Ectodermal cell (in vitro differentiated cells): ENCODE results near the gene STAT5A.
"Not testable (repeated sequence)": the region's sequence is repeated elsewhere in the genome, so short reads cannot be mapped to it uniquely, and the experiment has no call there.

Source experiments
- H3K27ac ChIP-seq: 2 replicates; pipeline ENCODE4 v1.7.0; 2013; ENCODE audit warnings: mild to moderate bottlenecking, low read depth, low read length; ENCODE audit not compliant: insufficient read depth, poor library complexity, severe bottlenecking
- H3K27me3 ChIP-seq: 2 replicates; pipeline ENCODE4 v1.7.0; 2013; ENCODE audit warnings: mild to moderate bottlenecking, low read length; ENCODE audit not compliant: insufficient read depth, control insufficient read depth, poor library complexity, severe bottlenecking
- H3K36me3 ChIP-seq: one replicate; pipeline ENCODE4 v1.7.0; 2013; ENCODE audit warnings: low read length; ENCODE audit not compliant: control insufficient read depth, insufficient read depth
- H3K4me1 ChIP-seq: one replicate; pipeline ENCODE4 v1.7.0; 2013; ENCODE audit warnings: low read length; ENCODE audit not compliant: control insufficient read depth, insufficient read depth
- H3K4me3 ChIP-seq: 2 replicates; pipeline ENCODE4 v1.7.0; 2013; ENCODE audit warnings: low read depth, low read length, control low read depth; ENCODE audit not compliant: insufficient read depth
- H3K9me3 ChIP-seq: 2 replicates; pipeline ENCODE4 v1.7.0; 2013; ENCODE audit warnings: mild to moderate bottlenecking, low read length, moderate library complexity; ENCODE audit not compliant: control insufficient read depth
- WGBS, 2 experiments: methylation state at CpG; one replicate each; pipeline ENCODE4 v1.1.7; 2013; ENCODE audit warnings: missing lambda C conversion rate in 2 of 2; 5-methylcytosine and 5-hydroxymethylcytosine counted together

The STAT5A gene

DNA sequence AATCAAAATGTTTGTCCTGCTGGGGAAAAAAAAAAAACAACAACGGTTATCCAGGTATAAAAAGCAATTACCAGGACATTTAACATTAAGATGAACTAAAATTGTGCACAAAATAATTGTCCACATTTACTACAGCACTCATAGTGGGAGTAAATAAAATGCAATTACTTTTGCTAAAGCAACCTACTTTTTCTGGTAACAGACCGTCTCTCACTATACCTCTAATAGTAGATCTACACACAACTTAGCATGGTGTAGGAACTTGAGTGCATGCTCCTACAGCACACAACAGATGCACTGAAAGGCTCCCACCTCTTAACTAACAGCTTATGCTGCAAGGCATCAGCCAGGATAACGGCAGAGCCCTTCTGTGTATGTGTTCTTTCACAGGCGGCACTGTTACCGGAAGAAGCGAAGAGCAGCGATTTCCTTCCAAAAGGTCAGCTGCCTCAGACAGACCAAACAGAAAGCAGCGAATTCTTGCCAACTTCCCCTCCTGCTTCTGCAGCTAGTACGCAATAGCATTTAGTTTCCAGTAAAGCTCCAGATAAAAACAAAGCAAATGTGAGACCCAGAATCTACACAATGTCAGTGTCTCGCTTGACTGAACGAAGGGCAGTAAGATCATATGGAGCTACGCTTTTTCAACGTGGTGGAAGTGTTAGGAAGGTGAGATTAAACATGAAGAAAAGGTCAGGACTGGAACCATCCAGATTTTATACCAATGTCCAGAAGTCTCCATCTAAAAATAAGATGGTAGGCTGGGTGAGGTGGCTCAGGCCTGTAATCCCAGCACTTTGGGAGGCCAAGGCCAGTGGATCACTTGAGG is 39.7 kb upstream of the STAT5A start:
- Histone ChIP-seq H3K27me3 (no peaks in the 10 kb centered on the region), H3K27ac (no peak overlapping the region), H3K4me1 (no peaks in the 10 kb centered on the region), H3K9me3 (no peaks in the 10 kb centered on the region), H3K36me3 (no peaks in the 10 kb centered on the region), H3K4me3 (no peak overlapping the region)
- 90 to 91% methylated on average over 13 of the region's 13 CpGs for WGBS, 2 experiments

DNA sequence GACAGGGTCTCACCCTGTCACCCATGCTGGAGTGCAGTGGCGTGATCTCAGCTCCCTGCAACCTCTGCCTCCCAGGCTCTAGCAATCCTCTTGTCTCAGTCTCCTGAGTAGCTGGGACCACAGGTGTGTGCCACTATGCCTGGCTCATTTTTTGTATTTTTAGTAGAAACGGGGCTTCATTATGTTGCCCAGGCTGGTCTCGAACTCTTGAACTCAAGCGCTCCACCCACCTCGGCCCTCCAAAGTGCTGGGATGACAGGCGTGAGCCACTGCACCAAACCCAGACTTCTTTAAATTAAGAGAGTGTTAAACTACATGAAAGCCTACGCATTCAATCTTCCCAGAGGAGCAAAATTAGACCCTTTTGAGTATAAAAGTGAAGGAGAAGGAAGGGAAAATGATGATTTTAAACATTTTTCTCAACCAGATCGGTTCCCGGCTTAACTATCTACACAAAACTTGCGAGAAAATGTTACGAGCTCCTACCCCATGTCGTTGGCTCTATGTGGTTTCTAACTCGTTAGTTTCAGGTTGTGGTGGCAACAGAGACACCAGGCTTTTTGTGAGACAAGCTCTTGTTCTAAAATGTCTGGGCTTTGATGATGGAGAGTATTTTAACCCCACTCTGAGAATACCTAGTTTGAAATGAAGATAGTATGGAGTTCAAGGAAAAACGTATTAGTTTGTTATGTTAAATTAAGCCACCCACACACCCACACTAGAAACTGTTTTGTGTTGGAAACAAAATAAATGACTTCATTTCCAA is 38.4 kb upstream of the STAT5A start:
- WGBS, 2 experiments = 92 to 94% methylated on average over 13 of the region's 14 CpGs
- no peak overlapping the region for H3K27ac ChIP-seq

DNA sequence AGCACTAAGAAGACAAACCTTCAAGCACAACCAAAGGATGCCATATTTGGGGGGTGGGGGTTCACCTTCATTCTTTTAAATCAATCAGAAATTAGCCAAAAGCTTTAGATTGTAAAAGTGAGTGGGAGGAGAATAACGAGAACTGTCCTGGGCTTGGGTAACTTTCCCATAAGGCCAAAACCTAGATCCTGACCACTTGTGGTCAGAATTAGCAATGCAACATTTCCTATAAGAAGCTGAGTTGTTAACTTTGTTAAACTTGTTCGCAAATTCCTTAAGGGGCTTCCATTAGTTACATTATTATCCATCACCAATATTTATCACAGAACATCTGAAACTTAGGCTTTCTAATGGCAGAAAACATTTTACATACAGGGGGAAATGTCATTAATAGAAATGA is 37.2 kb upstream of the STAT5A start:
- H3K36me3 ChIP-seq = no peaks in the 10 kb centered on the region
- no peak overlapping the region for H3K27ac ChIP-seq
- H3K9me3 ChIP-seq = no peaks in the 10 kb centered on the region
- peaks cover 4% of the 10 kb centered on the region for H3K4me1 ChIP-seq
- no peak overlapping the region for H3K4me3 ChIP-seq
- H3K27me3 ChIP-seq = no peaks in the 10 kb centered on the region
- 87 to 88% methylated on average over 2 of the region's 2 CpGs for WGBS, 2 experiments

More for the DNA sequence above, 38.4 kb upstream of the STAT5A start:
- no peaks in the 10 kb centered on the region for H3K4me1 ChIP-seq
- H3K27me3 ChIP-seq = no peaks in the 10 kb centered on the region
- H3K9me3 ChIP-seq = no peaks in the 10 kb centered on the region
- H3K36me3 ChIP-seq = no peaks in the 10 kb centered on the region
- H3K4me3 ChIP-seq = no peak overlapping the region

DNA sequence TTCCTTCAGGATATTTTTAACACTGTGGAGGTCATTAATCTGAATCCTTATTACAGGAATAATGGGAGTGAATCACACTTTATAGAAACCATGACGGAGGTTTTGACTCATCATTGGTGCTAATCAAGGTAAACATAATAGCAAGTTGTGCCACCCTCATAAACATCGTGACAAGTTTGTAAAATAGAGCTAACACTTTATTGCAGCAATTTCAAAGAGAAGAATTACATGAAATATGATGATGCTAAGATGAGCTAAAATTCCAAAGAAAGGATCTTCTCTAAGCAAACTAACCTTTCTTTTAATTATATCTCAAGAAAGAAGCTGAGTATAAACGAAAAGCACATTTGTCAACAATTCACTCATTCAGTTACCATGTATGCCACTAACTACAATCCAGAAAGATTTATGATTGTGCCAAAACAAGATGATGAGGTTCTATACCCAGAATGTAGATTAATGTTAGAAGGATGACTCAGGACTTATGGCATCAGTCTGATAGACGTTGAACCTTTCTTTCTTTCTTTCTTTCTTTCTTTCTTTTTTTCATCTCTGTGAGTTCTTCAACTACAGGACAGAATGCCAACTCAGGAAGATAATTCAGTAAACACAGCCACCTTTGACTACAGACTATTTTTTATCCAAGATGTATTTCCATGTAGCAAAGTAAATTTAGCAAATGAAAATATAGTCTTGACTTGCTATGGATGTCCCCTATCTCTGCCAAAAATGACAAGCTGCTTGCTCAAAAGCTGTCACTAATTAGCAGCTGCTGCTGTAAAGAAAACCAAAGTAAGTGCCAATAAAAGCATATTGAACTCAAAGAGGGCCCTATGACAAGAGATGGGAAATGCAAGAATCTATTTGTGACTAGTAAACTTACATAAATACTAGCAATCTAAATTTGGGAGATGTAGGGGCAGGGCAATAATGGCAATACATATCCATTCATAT is 35.4 kb upstream of the STAT5A start:
- Histone ChIP-seq H3K36me3 (no peaks in the 10 kb centered on the region), H3K27me3 (no peaks in the 10 kb centered on the region), H3K9me3 (no peaks in the 10 kb centered on the region), H3K4me1 (peaks cover 7% of the 10 kb centered on the region), H3K27ac (no peak overlapping the region), H3K4me3 (no peak overlapping the region)
- 82 to 97% methylated on average over 2 to 4 of the region's 4 CpGs for WGBS, 2 experiments

DNA sequence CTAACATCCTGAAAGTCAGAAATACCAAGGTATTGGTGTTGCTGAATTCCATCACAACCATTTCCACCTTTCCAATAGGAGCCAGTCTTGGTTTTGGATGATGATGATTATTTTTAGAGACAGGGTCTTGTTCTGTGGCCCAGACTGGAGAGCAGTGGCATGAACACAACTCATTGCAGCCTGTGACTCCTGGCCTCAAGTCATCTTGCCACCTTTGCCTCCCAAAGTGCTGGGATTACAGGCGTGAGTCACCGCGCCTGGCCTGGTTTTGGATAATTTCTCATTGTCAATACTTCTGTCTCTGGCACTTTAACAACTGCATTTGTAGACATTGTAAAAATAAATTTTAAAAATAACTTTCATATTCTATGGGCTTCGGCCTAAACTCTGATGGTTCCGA is 34.7 kb upstream of the STAT5A start:
- 91 to 99% methylated on average over 5 of the region's 5 CpGs for WGBS, 2 experiments
- H3K36me3 ChIP-seq = no peaks in the 10 kb centered on the region

DNA sequence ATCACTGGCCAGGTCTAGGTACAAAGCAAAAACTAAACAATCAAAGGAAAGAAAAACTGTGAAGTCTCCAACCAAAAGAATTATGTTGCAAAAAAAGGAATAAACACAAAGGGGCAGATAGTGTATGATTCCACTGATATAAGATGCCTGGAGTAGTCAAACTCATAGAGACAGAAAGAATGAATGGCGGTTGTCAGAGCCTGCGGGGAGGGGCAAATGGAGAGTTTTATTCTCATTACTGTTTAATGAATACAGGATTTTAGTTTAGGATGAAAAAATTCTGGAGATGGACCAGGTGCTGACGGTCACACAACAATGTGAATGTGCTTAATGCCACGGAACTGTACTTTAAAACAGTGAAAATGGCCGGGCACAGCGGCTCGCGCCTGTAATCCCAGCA is 32.9 kb upstream of the STAT5A start:
- Histone ChIP-seq H3K4me1 (peaks cover 7% of the 10 kb centered on the region), H3K27me3 (no peaks in the 10 kb centered on the region), H3K4me3 (no peak overlapping the region), H3K9me3 (no peaks in the 10 kb centered on the region), H3K36me3 (no peaks in the 10 kb centered on the region), H3K27ac (no peak overlapping the region)
- WGBS, 2 experiments = 95 to 96% methylated on average over 8 of the region's 8 CpGs

More for the DNA sequence above, 34.7 kb upstream of the STAT5A start:
- H3K9me3 ChIP-seq = no peaks in the 10 kb centered on the region
- peaks cover 7% of the 10 kb centered on the region for H3K4me1 ChIP-seq
- H3K27me3 ChIP-seq = no peaks in the 10 kb centered on the region
- no peak overlapping the region for H3K4me3 ChIP-seq
- no peak overlapping the region for H3K27ac ChIP-seq

DNA sequence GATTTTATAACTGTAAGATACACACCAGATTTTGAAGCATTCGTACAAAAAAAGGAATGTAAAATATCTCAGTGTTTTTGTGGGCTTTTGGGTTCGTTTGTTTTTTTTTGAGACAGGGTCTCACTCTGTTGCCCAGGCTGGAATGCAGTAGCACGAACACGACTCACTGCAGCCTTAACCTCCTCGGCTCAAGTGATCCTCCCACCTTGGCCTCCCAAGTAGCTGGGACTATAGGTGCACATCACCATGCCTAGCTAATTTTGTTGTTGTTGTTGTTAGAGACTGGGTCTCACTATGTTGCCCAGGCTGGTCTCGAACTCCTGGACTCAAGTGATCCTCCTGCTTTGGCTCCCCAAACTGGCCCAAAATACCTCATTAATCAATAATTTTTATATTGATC is 28.0 kb upstream of the STAT5A start:
- H3K4me3 ChIP-seq = no peak overlapping the region
- no peaks in the 10 kb centered on the region for H3K9me3 ChIP-seq
- 94 to 96% methylated on average over 5 to 6 of the region's 6 CpGs for WGBS, 2 experiments
- H3K36me3 ChIP-seq = no peaks in the 10 kb centered on the region
- no peaks in the 10 kb centered on the region for H3K27me3 ChIP-seq
- H3K4me1 ChIP-seq = peaks cover 7% of the 10 kb centered on the region
- no peak overlapping the region for H3K27ac ChIP-seq

DNA sequence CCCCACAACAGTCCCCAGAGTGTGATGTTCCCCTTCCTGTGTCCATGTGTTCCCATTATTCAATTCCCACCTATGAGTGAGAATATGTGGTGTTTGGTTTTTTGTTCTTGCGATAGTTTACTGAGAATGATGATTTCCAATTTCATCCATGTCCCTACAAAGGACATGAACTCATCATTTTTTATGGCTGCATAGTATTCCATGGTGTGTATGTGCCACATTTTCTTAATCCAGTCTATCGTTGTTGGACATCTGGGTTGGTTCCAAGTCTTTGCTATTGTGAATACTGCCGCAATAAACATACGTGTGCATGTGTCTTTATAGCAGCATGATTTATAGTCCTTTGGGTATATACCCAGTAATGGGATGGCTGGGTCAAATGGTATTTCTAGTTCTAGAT is 23.9 kb upstream of the STAT5A start:
- WGBS, 2 experiments = no CpG with 5 or more reads among the region's 4 CpGs
- not testable (repeated sequence) for H3K4me1 ChIP-seq, H3K36me3 ChIP-seq

DNA sequence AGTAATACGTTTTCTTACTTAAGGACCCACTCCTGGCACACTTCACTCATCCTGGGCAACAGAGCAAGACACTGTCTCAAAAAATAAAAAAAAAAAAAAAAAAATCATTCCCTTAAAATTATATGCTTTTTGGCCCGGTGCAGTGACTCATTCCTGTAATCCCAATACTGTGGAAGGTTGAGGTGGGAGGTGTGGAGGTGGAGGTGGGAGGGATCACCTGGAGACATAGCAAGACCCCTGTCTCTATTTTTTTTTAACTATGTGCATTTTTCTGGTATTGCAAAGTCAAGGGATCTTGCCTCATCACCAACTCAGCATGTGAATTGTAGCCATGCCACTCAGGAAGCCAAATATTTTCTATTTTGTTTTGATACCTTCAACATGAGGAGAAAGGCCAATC is 21.8 kb upstream of the STAT5A start:
- Histone ChIP-seq H3K4me3 (no peak overlapping the region), H3K27me3 (no peaks in the 10 kb centered on the region), H3K27ac (no peak overlapping the region), H3K4me1 (no peaks in the 10 kb centered on the region), H3K9me3 (no peaks in the 10 kb centered on the region), H3K36me3 (no peaks in the 10 kb centered on the region)
- 92 to 100% methylated on average over 2 of the region's 2 CpGs for WGBS, 2 experiments

More for the DNA sequence above, 23.9 kb upstream of the STAT5A start:
- not testable (repeated sequence) for H3K9me3 ChIP-seq, H3K27me3 ChIP-seq, H3K27ac ChIP-seq, H3K4me3 ChIP-seq
